NCI-H2029 treated with DMSO at 0.1 percent for 48 hours (cell line): ENCODE measurements around the gene TMEM200A.
"Not testable (repeated sequence)": the region's sequence is repeated elsewhere in the genome, so short reads cannot be mapped to it uniquely, and the experiment has no call there.

Experiments used
- DNase-seq: peaks from one replicate; lab custom pipeline; 2025; lab: John Stamatoyannopoulos, UW

Gene TMEM200A

DNA sequence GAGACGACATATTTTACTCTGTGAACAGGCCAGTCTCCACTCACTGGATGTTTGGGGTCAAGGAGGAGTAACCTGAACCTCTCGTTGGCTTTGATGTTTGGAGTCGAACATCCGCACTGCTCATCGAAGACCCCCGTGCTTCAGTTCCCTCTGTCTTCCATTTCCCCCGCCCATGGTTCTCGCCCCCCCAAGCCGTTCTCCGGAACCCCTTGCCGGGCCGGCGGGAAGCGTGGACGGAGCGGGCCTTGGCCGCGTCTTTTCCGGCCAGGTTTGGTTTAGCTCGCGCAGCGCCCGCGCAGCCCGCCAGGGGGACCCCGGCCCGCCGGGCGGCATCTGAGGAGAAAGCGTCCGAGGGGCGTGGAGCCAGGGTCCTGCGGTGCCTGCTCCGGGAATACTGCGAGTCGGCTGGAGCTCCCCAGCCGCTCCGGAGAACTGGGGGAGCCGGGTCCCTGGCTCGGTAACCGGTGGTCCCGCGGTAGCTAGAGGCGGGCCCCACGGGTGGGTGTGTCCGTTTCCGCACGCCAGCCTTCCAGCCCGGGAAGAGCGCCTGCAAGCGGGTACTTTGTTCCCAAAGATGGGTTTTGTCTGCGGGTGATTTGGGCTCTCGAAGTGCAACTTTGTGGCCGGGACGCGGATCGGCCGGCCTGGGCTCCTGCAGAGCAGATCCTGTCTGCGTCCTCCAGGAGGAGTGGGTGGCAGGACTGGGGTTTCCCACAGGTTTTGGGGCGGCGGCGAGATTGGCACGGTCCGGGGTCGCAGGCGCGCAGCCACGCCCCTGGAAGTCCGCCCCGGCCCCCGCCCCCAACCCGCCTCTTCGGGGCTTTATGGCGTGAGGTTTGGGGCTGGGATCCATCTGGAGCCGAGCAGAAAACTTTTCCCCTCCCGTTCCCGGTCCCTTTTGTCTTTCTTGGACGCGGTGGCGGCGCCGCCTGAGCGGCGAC is at the start of gene TMEM200A:
Gene TMEM200A, plus strand, starts transcription at position 852 of the 941 bp plus-strand sequence. CDS start 74,406 bp downstream, outside the sequence.
- DNase-seq, result no peak

- DNase-seq, result no peak
These were observed 44.9 kb upstream of the TMEM200A start for GRCh38 chr6:130320908-130321307.

- no peak for DNase-seq
These were observed 43.0 kb upstream of the TMEM200A start for GRCh38 chr6:130322673-130323268.

DNA sequence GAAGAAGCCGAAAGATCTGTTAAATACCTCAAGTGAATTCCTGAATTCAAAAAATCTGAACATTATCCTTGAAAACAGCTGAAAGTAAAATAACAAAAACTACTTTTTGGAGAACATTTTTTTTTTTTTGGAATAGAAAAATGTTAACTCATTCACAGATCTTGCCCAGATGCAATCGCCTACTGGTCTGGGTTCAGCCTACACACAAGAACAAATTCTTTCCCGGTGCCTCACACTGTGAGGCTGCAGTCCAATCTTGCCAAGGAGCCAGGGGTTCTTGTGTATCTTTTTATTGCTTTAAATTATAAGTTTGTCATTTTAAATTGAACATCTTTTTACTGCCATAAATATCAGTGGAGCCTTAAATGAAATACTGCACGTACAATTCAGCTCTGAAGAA is 41.2 kb upstream of the TMEM200A start:
- DNase-seq, result no peak

GRCh38 chr6:130326496-130326895 is 39.3 kb upstream of the TMEM200A start:
- no peak for DNase-seq

DNA sequence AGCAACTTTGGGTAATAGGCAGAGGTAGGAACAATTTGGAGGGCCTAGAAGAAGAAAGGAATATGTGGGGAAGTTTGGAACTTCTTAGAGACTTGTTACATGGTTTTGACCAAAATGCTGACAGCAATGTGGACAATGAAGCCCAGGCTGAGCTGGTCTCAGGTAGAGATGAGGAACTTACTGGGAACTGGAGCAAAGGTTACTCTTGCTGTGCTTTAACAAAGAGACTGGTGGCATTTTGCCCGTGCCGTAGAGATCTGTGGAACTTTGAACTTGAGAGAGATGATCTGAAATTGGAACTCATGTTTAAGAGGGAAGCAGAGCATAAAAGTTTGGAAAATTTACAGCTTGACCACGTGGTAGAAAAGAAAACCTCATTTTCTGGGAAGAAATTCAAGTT is 28.3 kb upstream of the TMEM200A start:
- no peak for DNase-seq

- not testable (repeated sequence) for DNase-seq
These were observed 19.5 kb upstream of the TMEM200A start for GRCh38 chr6:130346324-130346723.

GRCh38 chr6:130354322-130354721 is 11.5 kb upstream of the TMEM200A start:
- DNase-seq, result no peak

GRCh38 chr6:130355572-130355971 is 10.2 kb upstream of the TMEM200A start:
- DNase-seq, result no peak

- DNase-seq, result no peak
These were observed 8.4 kb upstream of the TMEM200A start for GRCh38 chr6:130357436-130357835.

- no peak for DNase-seq
These were observed 6.1 kb upstream of the TMEM200A start for GRCh38 chr6:130359736-130360135.

DNA sequence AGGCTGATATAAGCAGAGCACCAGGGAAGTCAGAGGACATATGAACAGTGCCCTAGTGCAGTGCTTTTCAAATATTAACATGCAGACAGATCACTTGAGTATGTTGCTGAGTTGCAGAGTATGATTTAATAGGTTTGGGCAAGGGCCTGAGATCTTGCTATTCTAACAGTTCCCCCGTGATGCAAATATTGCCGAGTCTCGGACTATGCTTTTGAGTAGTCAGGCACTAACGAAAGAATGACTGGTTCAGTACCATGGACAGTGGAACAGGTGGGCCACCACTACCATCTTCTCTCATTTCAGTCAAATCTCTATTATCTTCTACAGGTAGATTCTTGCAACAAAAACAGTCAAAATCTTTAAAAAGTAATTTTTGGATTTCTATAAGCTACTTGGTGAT is 3.7 kb upstream of the TMEM200A start:
- DNase-seq, result no peak

DNA sequence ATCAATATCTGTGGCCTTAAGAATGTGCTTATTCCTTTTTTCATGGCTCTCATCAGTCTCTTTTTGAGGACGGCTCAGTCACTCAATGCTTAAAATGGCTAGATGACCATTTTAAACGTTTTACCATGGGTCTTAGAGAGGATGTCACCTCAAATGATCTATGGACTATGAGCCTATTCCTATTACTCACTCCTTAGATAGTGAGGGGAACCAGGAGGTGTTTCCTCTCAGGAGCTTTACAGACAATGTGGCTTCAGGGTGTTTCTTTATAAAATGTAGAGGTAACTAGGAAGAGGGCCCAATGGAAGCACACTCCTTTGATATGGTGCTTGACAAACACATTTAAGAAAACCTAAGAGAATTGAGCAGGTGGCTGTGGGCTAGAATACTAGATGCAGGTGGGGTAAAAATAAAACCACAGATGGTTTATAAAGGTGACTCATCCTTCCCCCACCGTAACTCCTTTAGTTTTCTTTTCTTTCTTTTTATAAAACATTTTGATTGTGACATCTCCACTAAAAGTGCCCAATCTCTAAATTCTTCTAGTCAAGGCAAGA is 1.5 kb upstream of the TMEM200A start:
- DNase-seq, result no peak

DNA sequence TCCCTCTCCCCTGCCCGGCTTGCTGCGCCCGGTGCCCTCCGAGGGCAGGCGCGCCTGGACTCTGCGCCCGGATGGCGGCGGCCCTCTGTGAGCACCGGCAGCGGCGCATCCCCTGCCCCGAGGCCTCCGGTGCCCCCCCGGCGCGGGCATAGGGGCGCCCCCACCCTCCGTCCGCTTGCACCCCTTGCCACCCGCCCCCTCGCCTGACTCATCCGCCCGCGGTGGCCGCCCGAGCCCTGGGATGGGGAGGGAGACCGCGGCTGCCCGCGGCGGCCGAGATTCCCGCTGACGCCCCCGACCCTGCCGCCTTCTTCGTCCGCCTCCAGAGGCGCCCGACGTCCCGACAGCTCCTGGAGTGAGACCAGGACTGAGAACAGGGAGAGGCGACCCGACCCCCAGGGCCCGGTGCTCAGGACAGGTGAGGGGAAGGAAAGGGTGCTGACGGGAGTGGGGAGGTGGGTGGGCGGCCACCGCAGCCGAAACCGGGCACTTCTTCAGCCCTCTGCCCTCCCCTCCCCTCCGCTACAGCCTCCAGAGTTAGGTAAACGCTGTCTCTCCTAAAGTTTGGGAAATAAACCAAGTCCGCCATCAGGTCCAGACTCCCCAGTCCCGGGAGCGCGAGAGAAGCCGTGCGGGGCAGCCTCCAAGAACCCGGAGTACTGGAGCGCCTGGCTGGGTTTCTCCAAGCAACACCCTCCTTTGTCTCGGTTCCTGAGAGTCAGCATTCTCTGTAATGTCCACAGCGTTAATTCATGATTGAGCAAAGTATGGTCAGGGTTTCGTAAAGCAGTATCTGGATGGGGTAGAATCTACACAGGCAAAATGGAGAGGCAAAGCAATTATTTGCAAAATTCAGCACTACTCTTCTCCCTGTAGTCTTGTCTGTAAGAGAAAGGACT is 539 bp downstream of the TMEM200A start:
- no peak for DNase-seq

DNA sequence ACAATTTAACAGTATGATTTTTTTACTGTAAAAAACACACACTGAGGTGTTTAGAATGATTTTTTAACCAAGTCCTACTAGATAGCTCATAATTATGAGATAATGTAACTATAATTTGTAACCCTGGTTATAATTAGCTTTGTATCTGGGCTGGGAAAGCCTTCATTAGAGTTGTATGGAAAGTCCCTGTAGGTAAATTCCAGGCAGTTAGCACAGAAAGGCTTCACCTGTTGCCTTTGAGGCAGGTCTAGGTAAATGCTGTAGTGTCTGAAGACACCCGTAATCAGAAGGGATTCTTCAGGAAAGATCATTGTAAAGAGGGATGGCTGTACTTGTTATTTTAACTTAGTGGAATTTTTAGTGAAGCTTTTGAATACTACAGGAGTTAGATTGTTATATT is 1.9 kb downstream of the TMEM200A start:
- no peak for DNase-seq

DNA sequence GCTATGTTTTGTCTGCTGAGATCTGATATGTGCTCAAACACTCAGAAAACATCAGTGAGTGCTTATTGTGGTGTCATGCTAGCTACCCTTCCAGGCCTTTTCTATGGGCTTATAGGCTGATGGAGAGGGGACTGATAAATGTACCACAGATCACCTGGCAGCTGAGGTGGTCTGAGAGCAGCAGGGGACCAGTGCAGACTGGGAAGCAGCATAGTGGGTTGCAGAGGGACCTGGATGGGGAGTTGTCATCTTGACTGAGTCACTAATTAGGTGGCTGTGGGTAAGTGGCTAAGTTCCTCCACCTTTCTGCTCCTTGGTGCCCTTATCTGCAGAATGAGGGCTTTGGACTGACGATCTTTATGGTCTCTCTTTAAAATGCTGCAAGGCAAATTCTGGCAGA is 2.8 kb downstream of the TMEM200A start:
- no peak for DNase-seq

DNA sequence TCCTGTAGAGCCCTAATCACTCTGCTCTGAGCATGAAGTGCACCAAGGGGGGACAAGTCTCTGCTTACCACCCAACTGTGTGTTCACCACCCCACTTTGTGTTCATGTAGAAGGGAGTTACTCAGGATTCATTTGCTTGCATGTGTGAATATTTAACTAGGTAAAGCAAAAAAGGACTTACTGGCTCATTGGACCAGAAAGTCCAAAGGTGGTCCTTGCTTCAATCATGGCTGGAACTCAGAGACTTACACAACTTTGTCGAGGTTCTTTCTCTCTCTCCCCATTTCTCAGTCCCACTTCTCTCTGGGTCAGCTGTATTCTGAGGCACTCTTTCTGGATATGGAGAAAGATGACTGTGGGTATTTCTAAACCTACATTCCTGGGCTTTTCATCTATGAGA is 4.0 kb downstream of the TMEM200A start:
- no peak for DNase-seq

DNA sequence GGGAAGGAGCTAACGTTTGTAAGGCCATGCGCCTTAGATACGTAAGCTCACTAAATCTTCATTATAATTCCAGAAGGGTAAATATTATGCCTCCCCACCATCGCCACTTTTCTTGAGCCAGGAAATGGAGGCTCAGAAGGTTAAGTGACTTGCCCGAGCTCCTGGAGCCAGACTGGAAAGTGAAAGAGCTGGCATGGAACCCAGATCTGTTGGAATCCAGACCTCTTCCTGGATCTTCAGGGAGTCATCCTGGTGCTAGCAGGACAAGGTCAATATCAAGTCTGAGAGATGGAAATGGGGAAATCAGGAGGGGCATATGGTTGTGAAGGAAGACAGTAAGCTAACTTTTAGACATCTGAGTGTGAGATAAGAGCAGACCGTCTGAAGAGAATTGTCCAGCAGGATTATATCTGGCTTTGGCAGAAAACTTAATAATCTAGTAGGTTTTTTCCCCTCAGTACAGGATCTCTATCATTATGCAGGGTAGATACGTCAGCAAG is 6.2 kb downstream of the TMEM200A start:
- DNase-seq, result no peak

DNA sequence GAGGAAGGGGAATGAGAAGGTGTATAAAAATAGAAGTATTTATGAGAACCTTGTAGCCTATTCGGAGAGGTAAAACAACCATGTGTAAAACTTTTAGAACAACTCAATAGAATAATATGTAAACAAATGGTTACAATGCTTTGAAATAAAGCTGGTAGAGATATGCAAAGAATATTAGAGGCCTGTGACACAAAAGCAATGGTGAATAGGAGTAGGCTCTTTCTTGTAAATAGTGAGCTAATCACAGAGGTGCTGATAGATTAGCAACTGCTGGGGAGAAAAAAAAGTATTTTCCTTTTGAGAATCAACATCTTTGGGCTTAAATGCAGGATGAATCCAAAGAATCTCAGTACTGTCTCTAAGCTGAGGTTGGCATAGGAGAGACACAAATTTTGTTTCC is 7.0 kb downstream of the TMEM200A start:
- DNase-seq, result no peak

GRCh38 chr6:130373992-130374391 is 8.2 kb downstream of the TMEM200A start:
- no peak for DNase-seq

GRCh38 chr6:130376936-130377335 is 11.1 kb downstream of the TMEM200A start:
- DNase-seq, result no peak

GRCh38 chr6:130377371-130377770 is 11.6 kb downstream of the TMEM200A start:
- no peak for DNase-seq
